Neural crest cell (in vitro differentiated cells): Measurements from ENCODE around the gene GPR162. TPM values are rescaled to one million over a fixed set of nuclear protein-coding genes. Genes with fewer than 3 reads are reported as not detected.

Source experiments
- DNase-seq: peaks from one replicate; pipeline ENCODE4 v3.0.0; 2021; ENCODE audit warnings: low read depth, mixed read lengths, low spot score
- H3K27ac Mint-ChIP-seq: one replicate; pipeline ENCODE4 v1.8.0; 2021; ENCODE audit warnings: mild to moderate bottlenecking, mixed read lengths; ENCODE audit not compliant: unreplicated experiment
- H3K27me3 Mint-ChIP-seq: 2 replicates; pipeline ENCODE4 v1.8.0; 2021; ENCODE audit warnings: low read depth, mild to moderate bottlenecking, mixed read lengths
- H3K36me3 Mint-ChIP-seq: 2 replicates; pipeline ENCODE4 v1.8.0; 2021; ENCODE audit warnings: low read depth, mild to moderate bottlenecking, mixed read lengths
- H3K4me1 Mint-ChIP-seq: 2 replicates; pipeline ENCODE4 v1.8.0; 2021; ENCODE audit warnings: mixed read lengths
- H3K4me3 Mint-ChIP-seq: one replicate; pipeline ENCODE4 v1.8.0; 2021; ENCODE audit warnings: mild to moderate bottlenecking, mixed read lengths
- H3K9me3 Mint-ChIP-seq: 2 replicates; pipeline ENCODE4 v1.8.0; 2021; ENCODE audit warnings: mixed read lengths
- CTCF ChIP-seq: fragments of 200-600 bp; sonication (generic); conservative IDR thresholded peaks from 2 replicates; pipeline ENCODE4 v1.5.0; 2021; ENCODE audit warnings: antibody characterized with exemption, mild to moderate bottlenecking
- total RNA-seq: library from RNA; stranded (reverse); gene quantifications from 2 replicates; pipeline ENCODE4 v1.2.1, GENCODE V29; 2021

Gene GPR162
- total RNA-seq, 1 donor from 2014 or later, result 16.4 TPM

GRCh38 chr12:6824085-6824775, 2.6 kb downstream of the GPR162 start:
- TF ChIP-seq CTCF, result no peak
- H3K27me3 Mint-ChIP-seq, result peaks cover 9% of the 10 kb centered on the region
- no peaks in the 10 kb centered on the region for H3K9me3 Mint-ChIP-seq
- H3K36me3 Mint-ChIP-seq, result peaks cover 5% of the 10 kb centered on the region
- peaks cover 69% of the 10 kb centered on the region for H3K4me1 Mint-ChIP-seq
- no peak overlapping the region for H3K27ac Mint-ChIP-seq
- peak overlapping the region; percentile 79 for H3K4me3 Mint-ChIP-seq
- no peak for DNase-seq

- H3K27ac Mint-ChIP-seq, result no peak overlapping the region
- peaks cover 69% of the 10 kb centered on the region for H3K4me1 Mint-ChIP-seq
- no peak for DNase-seq
- H3K27me3 Mint-ChIP-seq, result peaks cover 9% of the 10 kb centered on the region
- peak overlapping the region; percentile 77 for H3K4me3 Mint-ChIP-seq
- no peaks in the 10 kb centered on the region for H3K9me3 Mint-ChIP-seq
- peaks cover 5% of the 10 kb centered on the region for H3K36me3 Mint-ChIP-seq
- no peak for TF ChIP-seq CTCF
Observed at GRCh38 chr12:6824901-6825381, 3.3 kb downstream of the GPR162 start.

GRCh38 chr12:6825398-6826124, 3.9 kb downstream of the GPR162 start:
- peak overlapping the region; percentile 77 for H3K4me3 Mint-ChIP-seq

GRCh38 chr12:6826125-6826733, 4.6 kb downstream of the GPR162 start:
- Mint-ChIP-seq H3K4me3 (peak overlapping the region; percentile 77), H3K27me3 (peaks cover 9% of the 10 kb centered on the region), H3K27ac (no peak overlapping the region), H3K36me3 (peaks cover 7% of the 10 kb centered on the region), H3K4me1 (peaks cover 63% of the 10 kb centered on the region), H3K9me3 (no peaks in the 10 kb centered on the region)
- no peak for TF ChIP-seq CTCF
- no peak for DNase-seq

More at GRCh38 chr12:6825398-6826124, 3.9 kb downstream of the GPR162 start:
- peak; percentile 96 for DNase-seq
- Mint-ChIP-seq H3K9me3 (no peaks in the 10 kb centered on the region), H3K27ac (no peak overlapping the region), H3K27me3 (peaks cover 9% of the 10 kb centered on the region), H3K4me1 (peaks cover 65% of the 10 kb centered on the region), H3K36me3 (peaks cover 5% of the 10 kb centered on the region)
- TF ChIP-seq CTCF, result peak; percentile 99

- Mint-ChIP-seq H3K9me3 (no peaks in the 10 kb centered on the region), H3K27me3 (peaks cover 9% of the 10 kb centered on the region), H3K36me3 (peaks cover 7% of the 10 kb centered on the region), H3K4me3 (peak overlapping the region; percentile 93), H3K27ac (peak overlapping the region; percentile 85), H3K4me1 (peaks cover 60% of the 10 kb centered on the region)
- no peak for DNase-seq
- no peak for TF ChIP-seq CTCF
Observed at GRCh38 chr12:6826734-6827436, 5.3 kb downstream of the GPR162 start.
